Subcutaneous preadipocyte (primary cell): ENCODE data around the gene HPS4. TPM values are rescaled to one million over a fixed set of nuclear protein-coding genes. Genes with fewer than 3 reads are reported as not detected.

Experiments
- total RNA-seq: library from RNA; depleted of rRNA; stranded (reverse); fragments of >200 nt; gene quantifications from 2 replicates; pipeline ENCODE4 v1.2.3, GENCODE V29; 2012

The HPS4 gene
- total RNA-seq = 26.5 and 31.5 TPM in 2 replicates

DNA sequence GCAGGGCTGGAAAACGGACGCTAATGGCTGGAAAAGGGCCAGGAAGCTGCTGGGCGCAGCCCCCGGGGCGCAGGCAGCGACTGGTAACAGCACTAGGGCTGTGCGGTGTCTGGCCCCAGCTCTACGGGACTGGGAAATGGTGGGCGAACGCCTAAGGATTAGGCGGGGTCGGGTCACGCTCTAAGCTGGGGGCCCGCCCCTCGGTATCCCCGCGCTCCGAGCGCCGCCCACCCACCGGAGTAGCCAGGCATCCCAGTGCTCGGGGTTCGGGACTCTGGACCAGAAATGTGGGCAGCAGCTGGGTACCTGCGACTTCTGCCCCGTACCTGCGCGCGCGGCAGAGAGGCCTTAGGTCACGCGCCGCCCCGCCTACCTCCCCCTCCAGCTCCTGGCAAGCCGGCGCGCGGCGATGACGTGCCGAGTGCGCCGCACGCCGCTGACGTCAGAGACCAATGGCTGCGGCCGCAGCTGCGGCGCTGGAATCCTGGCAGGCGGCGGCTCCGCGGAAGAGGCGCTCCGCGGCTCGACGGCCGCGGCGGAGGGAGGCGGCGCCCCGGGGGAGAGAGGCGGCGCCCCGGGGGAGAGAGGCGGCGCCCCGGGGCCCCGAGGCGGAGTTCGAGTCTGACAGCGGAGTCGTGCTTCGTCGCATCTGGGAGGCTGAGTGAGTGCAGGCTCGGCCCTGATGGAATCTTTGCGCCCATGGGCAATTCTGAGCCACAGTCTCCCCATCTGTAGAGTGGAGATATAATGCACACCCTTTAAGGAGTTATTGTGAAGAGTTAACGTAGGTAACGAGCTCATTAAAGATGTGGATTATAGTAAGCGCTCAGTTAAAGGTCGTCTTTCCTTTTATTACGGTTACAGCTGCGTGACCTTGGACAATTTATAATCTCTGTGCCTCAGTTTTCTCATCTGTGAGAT, at the start of gene HPS4, which contains the start of gene SRRD:
Gene HPS4 (minus strand): TSS at position 345 of the 921 bp plus-strand sequence. CDS start 2,021 bp downstream, outside the sequence.
Gene SRRD (plus strand): TSS at position 439 of the 921 bp plus-strand sequence. CDS start 14 bp downstream, at position 453.

DNA sequence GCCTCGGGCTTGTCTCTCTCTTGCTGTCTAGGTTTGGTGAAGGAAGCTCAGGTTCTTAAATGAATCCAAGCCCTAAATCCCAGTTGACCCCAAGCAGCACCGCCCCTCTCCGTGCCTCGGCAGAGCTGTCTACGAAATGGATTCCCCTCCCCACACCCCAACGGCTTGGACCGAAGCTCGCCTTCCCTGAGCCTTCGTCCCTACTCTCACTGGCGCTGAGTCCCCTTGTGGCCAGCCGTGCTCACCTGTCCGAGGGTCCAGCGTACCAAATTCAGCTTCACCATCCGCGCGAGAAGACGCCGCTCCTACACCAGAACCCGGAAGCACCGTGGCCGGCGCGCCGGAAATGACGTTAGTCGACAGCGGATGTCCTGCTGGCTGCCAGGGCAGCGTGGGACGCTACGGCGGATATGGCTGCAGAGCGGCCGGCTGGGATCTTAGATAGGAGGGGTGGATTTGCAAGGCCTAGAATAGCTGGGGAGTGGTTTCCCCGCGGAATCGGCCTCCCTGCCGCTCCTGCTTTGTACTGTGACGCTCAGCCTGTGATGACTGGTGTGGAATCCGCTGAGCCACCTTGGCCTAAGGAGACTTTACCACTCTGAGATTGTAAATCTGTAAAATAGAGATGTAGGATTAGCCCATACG, 28.7 kb upstream of the HPS4 start, which contains the start of gene TFIP11:
Gene TFIP11 (minus strand): TSS at position 325 of the 645 bp plus-strand sequence. CDS start 2,201 bp downstream, outside the sequence.

DNA sequence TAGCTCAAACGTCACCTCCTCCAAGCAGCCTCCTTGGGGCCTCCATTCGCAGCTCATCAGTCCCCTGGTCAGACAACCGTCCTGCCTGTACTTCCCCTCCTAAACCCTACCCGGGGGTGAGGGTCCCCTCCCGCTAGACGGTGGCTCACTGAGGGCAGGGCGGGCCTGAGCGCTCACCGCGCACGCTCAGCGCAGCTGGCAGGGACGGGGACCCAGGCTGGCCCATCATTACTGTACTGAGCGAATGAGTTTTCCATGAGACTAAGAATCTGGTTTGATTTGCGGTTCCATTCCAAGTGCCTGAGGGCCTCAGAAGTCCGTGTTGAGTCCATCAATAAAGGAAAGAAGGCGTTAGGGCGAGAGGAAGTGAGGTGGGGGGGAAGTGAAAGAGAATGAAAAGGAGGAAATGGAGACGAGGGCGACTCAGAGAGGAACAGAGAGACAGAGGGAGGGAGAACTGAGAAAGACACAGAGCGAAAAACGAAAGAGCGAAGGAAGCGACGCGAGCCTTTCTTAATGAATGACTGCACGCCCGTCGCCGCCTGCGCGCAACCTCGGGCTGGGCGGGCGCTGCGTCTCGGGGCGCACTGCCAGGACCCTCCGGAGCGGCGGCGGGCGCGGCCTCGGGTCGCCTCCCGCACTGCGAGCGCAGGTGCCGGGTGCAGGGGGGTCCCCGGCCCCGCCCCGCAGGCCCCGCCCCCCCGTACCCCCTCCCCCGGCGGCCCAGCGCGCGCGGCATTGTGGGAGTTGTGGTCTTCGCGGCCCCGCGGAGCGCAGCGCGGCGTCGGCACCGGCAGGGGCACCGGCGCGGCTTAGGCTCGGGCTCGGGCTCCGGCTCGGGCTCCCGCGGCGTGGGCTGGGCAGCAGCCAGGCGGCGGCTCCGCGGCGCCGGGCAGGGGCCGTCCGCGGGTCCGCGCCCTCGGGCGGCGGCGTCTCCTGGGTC, 54.8 kb downstream of the HPS4 start, which contains the start of gene ASPHD2:
Gene ASPHD2 (plus strand): TSS at position 746 of the 943 bp plus-strand sequence. CDS start 4,356 bp downstream, outside the sequence.

Other genes starting within 250 kb of the HPS4 start
- gene ASPHD2, start 54.5 kb downstream of the HPS4 start, total RNA-seq = 0.73 and 0.78 TPM in 2 replicates
- gene SRRD, start 94 bp upstream of the HPS4 start, total RNA-seq = 14.3 and 17.6 TPM in 2 replicates
- 28.3 and 32.5 TPM in 2 replicates for gene TFIP11, start 28.7 kb upstream of the HPS4 start, total RNA-seq
- gene TPST2, start 106.3 kb upstream of the HPS4 start, total RNA-seq = 14.1 and 19.8 TPM in 2 replicates
- gene CRYBB1, start 134.2 kb upstream of the HPS4 start, total RNA-seq = not detected in 2 replicates
- not detected in 2 replicates for gene CRYBA4, start 138.2 kb upstream of the HPS4 start, total RNA-seq
- 0.37 and 0.59 TPM in 2 replicates for gene MIAT, start 173.8 kb upstream of the HPS4 start, total RNA-seq